T47D (cell line): ENCODE data around the gene FOXL2.
A peak's percentile ranks its signal among the peaks of the same experiment; 100 is the strongest.

Experiments
- DNase-seq, 2 experiments: peaks; one replicate each; pipeline versions ENCODE4 v3.0.0 to v3.0.0-alpha.2; 2011 to 2012; ENCODE audit warnings: low read depth in 1 of 2, low spot score in 1 of 2
- JUND ChIP-seq: IDR thresholded peaks from 2 replicates; pipeline ENCODE4 v1.6.1; 2012; ENCODE audit warnings: low read depth
- in situ Hi-C: cut with HindIII; loops from 2 replicates; pipeline ENCODE4 v1.10.0; 2016; ENCODE audit warnings: low sequenced_read_pairs, low pct_unique_long_range_greater_than_20kb

Gene FOXL2

GRCh38 chr3:138913766-138914165, 33.2 kb downstream of the FOXL2 start:
- DNase-seq, result no peak
- in situ Hi-C loops, result no loop called here
- TF ChIP-seq JUND, result no peak

GRCh38 chr3:138912237-138912636, 34.7 kb downstream of the FOXL2 start:
- TF ChIP-seq JUND, result peak; percentile 42; the same call in 1 of the 2 replicates
- DNase-seq, result peak; percentile 86 to 90
- in situ Hi-C loops, result no loop called here

GRCh38 chr3:138911621-138912020, 35.3 kb downstream of the FOXL2 start:
- in situ Hi-C loops, result no loop called here
- DNase-seq, result no peak
- no peak for TF ChIP-seq JUND

- DNase-seq, result peak in 1 of 2 experiments; percentile 75
- in situ Hi-C loops, result no loop called here
- no peak for TF ChIP-seq JUND
Measured at GRCh38 chr3:138909904-138910303, 37.0 kb downstream of the FOXL2 start.

- no peak for DNase-seq
- no peak for TF ChIP-seq JUND
- in situ Hi-C loops, result no loop called here
Measured at GRCh38 chr3:138908846-138909245, 38.1 kb downstream of the FOXL2 start.

- in situ Hi-C loops, result no loop called here
- TF ChIP-seq JUND, result no peak
- DNase-seq, result no peak
Measured at GRCh38 chr3:138907539-138907938, 39.4 kb downstream of the FOXL2 start.

GRCh38 chr3:138902171-138902570, 44.8 kb downstream of the FOXL2 start:
- in situ Hi-C loops, result no loop called here
- no peak for DNase-seq
- no peak for TF ChIP-seq JUND

- in situ Hi-C loops, result no loop called here
- no peak for DNase-seq
- TF ChIP-seq JUND, result no peak
Measured at GRCh38 chr3:138901567-138901966, 45.4 kb downstream of the FOXL2 start.

- no peak for DNase-seq
- no peak for TF ChIP-seq JUND
- in situ Hi-C loops, result no loop called here
Measured at GRCh38 chr3:138899351-138899991, 47.5 kb downstream of the FOXL2 start.

- in situ Hi-C loops, result no loop called here
- no peak for DNase-seq
- no peak for TF ChIP-seq JUND
Measured at GRCh38 chr3:138898708-138899107, 48.2 kb downstream of the FOXL2 start.

GRCh38 chr3:138898301-138898700, 48.6 kb downstream of the FOXL2 start:
- peak in 1 of 2 experiments; percentile 31 for DNase-seq
- in situ Hi-C loops, result no loop called here
- no peak for TF ChIP-seq JUND
